ENCODE data around the gene PPP2R3C. TPM values are rescaled to one million over a fixed set of nuclear protein-coding genes. Genes with fewer than 3 reads are reported as not detected.

Gene PPP2R3C
- total and polyA plus RNA-seq, 4 experiments from 2014 or later, result 36.1 to 70.9 (median 49.5) TPM

GRCh38 chr14:35046751-35047536 is 74.8 kb downstream of the PPP2R3C start:
- Mint-ChIP-seq H3K27me3 (no peaks in the 10 kb centered on the region), H3K4me1 (peaks cover 19 to 38% (median 32%) of the 10 kb centered on the region in 4 donors), H3K4me3 (peak overlapping the region; percentile 87 to 98 (median 96)), H3K36me3 (peaks cover 9 to 31% of the 10 kb centered on the region in 2 donors), H3K27ac (peak overlapping the region; percentile 95 to 100 (median 98)), H3K9me3 (peaks cover 0 to 2% (median 0%) of the 10 kb centered on the region in 8 donors)
- Histone ChIP-seq H3K27me3 (ENCODE audit: insufficient read depth, low read length) (no peaks in the 10 kb centered on the region), H3K27ac (ENCODE audit: low read depth, low read length) (peak overlapping the region; percentile 98), H3K4me1 (ENCODE audit: insufficient read depth, low read length) (peaks cover 24% of the 10 kb centered on the region), H3K4me3 (ENCODE audit: low read length in 2 of 2) (peak overlapping the region; percentile 76 to 92), H3K9me3 (ENCODE audit: control insufficient read depth in 1 of 2, low read length in 2 of 2) (no peaks in the 10 kb centered on the region), H3K36me3 (ENCODE audit: insufficient read depth, low read length) (no peaks in the 10 kb centered on the region)
- ChIA-PET POLR2A (ENCODE audit: partially characterized antibody) (interaction anchor here (0.7 to 3.5 kb wide), 21 partner anchors 10 to 510 kb away, joined by 3 to 91 read pairs (median 5); partner anchors contain the start of genes BAZ1A, NFKBIA, PPP2R3C and PRORP), CTCF (ENCODE audit: partially characterized antibody) (interaction anchor here (1.0 to 2.3 kb wide), 6 partner anchors 18 to 374 kb away, joined by 3 to 7 read pairs (median 5); partner anchors contain the start of gene NFKBIA)
- peak in 3 of 5 donors; percentile 53 to 70 (median 60) for DNase-seq
- intact Hi-C loops (cut with micrococcal nuclease), result loop anchor here (1.0 to 2.0 kb wide), 8 partner anchors 65 to 762 kb away; partner anchors contain the start of genes NFKBIA, PRORP, PSMA6 and RALGAPA1

GRCh38 chr14:35046048-35046750 is 75.6 kb downstream of the PPP2R3C start, which contains the start of gene FAM177A1:
Gene FAM177A1 (plus strand): TSS chr14:35046272. CDS start chr14:35046464, 192 bp downstream.
- H3K27ac Mint-ChIP-seq, result peak within 1 kb of the TSS; percentile 95 to 100 (median 99)
- H3K36me3 Mint-ChIP-seq, result peaks cover 5 to 27% of the 10 kb centered on the region in 2 donors
- peak within 1 kb of the TSS; percentile 87 to 100 (median 96) for H3K4me3 Mint-ChIP-seq
- peaks cover 24% of the 10 kb centered on the region for H3K4me1 ChIP-seq (ENCODE audit: insufficient read depth, low read length)
- H3K9me3 Mint-ChIP-seq, result peaks cover 0 to 2% (median 0%) of the 10 kb centered on the region in 8 donors
- ChIA-PET POLR2A (ENCODE audit: partially characterized antibody) (interaction anchor here (0.6 to 3.5 kb wide), 28 partner anchors 10 to 780 kb away, joined by 3 to 91 read pairs (median 4); partner anchors contain the start of genes BAZ1A, BRMS1L, NFKBIA and PPP2R3C), CTCF (ENCODE audit: partially characterized antibody) (interaction anchor here (1.0 to 2.3 kb wide), 6 partner anchors 65 to 373 kb away, joined by 3 to 7 read pairs (median 5); partner anchors contain the start of gene NFKBIA)
- peaks cover 19 to 38% (median 30%) of the 10 kb centered on the region in 4 donors for H3K4me1 Mint-ChIP-seq
- H3K27me3 Mint-ChIP-seq, result no peaks in the 10 kb centered on the region
- H3K36me3 ChIP-seq (ENCODE audit: insufficient read depth, low read length), result no peaks in the 10 kb centered on the region
- no peaks in the 10 kb centered on the region for H3K27me3 ChIP-seq (ENCODE audit: insufficient read depth, low read length)
- intact Hi-C loops (cut with micrococcal nuclease), result loop anchor here (1.0 to 2.0 kb wide), 8 partner anchors 64 to 763 kb away; partner anchors contain the start of genes NFKBIA, PRORP, PSMA6 and RALGAPA1
- H3K27ac ChIP-seq (ENCODE audit: low read depth, low read length), result peak within 1 kb of the TSS; percentile 98
- peak within 1 kb of the TSS; percentile 76 to 92 for H3K4me3 ChIP-seq (ENCODE audit: low read length in 2 of 2)
- peak; percentile 98 to 100 (median 99) for DNase-seq
- H3K9me3 ChIP-seq (ENCODE audit: control insufficient read depth in 1 of 2, low read length in 2 of 2), result no peaks in the 10 kb centered on the region

DNA sequence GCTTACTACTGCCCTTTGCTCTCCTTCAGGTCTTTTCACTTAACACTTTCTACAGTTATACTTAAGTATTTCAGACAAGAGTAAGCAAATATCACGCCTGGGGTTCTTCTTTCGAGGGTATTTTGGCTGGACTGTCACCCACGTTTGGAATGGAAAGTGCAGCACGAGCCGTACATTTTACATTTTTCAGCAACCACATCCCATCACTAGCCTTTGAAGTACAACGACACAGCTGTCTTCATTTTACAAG is 76.1 kb downstream of the PPP2R3C start:
- Histone ChIP-seq H3K4me1 (ENCODE audit: insufficient read depth, low read length) (peaks cover 24% of the 10 kb centered on the region), H3K9me3 (ENCODE audit: control insufficient read depth in 1 of 2, low read length in 2 of 2) (no peaks in the 10 kb centered on the region), H3K36me3 (ENCODE audit: insufficient read depth, low read length) (no peaks in the 10 kb centered on the region), H3K27me3 (ENCODE audit: insufficient read depth, low read length) (no peaks in the 10 kb centered on the region), H3K27ac (ENCODE audit: low read depth, low read length) (peak overlapping the region; percentile 98), H3K4me3 (ENCODE audit: low read length in 2 of 2) (peak overlapping the region; percentile 50 to 53)
- intact Hi-C loops (cut with micrococcal nuclease), result loop anchor here (1.0 to 2.0 kb wide), 8 partner anchors 63 to 764 kb away; partner anchors contain the start of genes NFKBIA, PRORP, PSMA6 and RALGAPA1
- H3K4me3 Mint-ChIP-seq, result peak overlapping the region; percentile 84 to 100 (median 92)
- H3K9me3 Mint-ChIP-seq, result peaks cover 0 to 2% (median 0%) of the 10 kb centered on the region in 8 donors
- peaks cover 5 to 26% of the 10 kb centered on the region in 2 donors for H3K36me3 Mint-ChIP-seq
- H3K27ac Mint-ChIP-seq, result peak overlapping the region; percentile 95 to 100 (median 99)
- peaks cover 19 to 38% (median 30%) of the 10 kb centered on the region in 4 donors for H3K4me1 Mint-ChIP-seq
- ChIA-PET POLR2A (ENCODE audit: partially characterized antibody) (interaction anchor here (0.6 to 3.5 kb wide), 24 partner anchors 9 to 781 kb away, joined by 3 to 91 read pairs (median 4); partner anchors contain the start of genes BAZ1A, BRMS1L, NFKBIA and PPP2R3C), CTCF (ENCODE audit: partially characterized antibody) (interaction anchor here (1.0 to 2.3 kb wide), 6 partner anchors 65 to 373 kb away, joined by 3 to 7 read pairs (median 5); partner anchors contain the start of gene NFKBIA)
- DNase-seq, result no peak
- no peaks in the 10 kb centered on the region for H3K27me3 Mint-ChIP-seq

GRCh38 chr14:35044939-35045797 is 76.6 kb downstream of the PPP2R3C start:
- H3K36me3 Mint-ChIP-seq, result peaks cover 5 to 22% of the 10 kb centered on the region in 2 donors
- Histone ChIP-seq H3K4me1 (ENCODE audit: insufficient read depth, low read length) (peaks cover 24% of the 10 kb centered on the region), H3K27me3 (ENCODE audit: insufficient read depth, low read length) (no peaks in the 10 kb centered on the region), H3K4me3 (ENCODE audit: low read length in 2 of 2) (peak overlapping the region; percentile 50 to 53), H3K36me3 (ENCODE audit: insufficient read depth, low read length) (no peaks in the 10 kb centered on the region), H3K9me3 (ENCODE audit: control insufficient read depth in 1 of 2, low read length in 2 of 2) (no peaks in the 10 kb centered on the region), H3K27ac (ENCODE audit: low read depth, low read length) (peak overlapping the region; percentile 98)
- ChIA-PET POLR2A (ENCODE audit: partially characterized antibody) (interaction anchor here (0.6 to 3.5 kb wide), 20 partner anchors 14 to 781 kb away, joined by 3 to 91 read pairs (median 6); partner anchors contain the start of genes BAZ1A, BRMS1L, NFKBIA and PPP2R3C), CTCF (ENCODE audit: partially characterized antibody) (interaction anchor here (1.0 to 2.3 kb wide), 6 partner anchors 64 to 372 kb away, joined by 3 to 7 read pairs (median 5); partner anchors contain the start of gene NFKBIA)
- peak overlapping the region; percentile 95 to 100 (median 99) for H3K27ac Mint-ChIP-seq
- H3K27me3 Mint-ChIP-seq, result no peaks in the 10 kb centered on the region
- peaks cover 19 to 38% (median 29%) of the 10 kb centered on the region in 4 donors for H3K4me1 Mint-ChIP-seq
- peaks cover 0 to 2% (median 0%) of the 10 kb centered on the region in 8 donors for H3K9me3 Mint-ChIP-seq
- intact Hi-C loops (cut with micrococcal nuclease), result no loop called here
- H3K4me3 Mint-ChIP-seq, result peak overlapping the region; percentile 84 to 100 (median 92)
- peak in 1 of 5 donors; percentile 3 for DNase-seq

DNA sequence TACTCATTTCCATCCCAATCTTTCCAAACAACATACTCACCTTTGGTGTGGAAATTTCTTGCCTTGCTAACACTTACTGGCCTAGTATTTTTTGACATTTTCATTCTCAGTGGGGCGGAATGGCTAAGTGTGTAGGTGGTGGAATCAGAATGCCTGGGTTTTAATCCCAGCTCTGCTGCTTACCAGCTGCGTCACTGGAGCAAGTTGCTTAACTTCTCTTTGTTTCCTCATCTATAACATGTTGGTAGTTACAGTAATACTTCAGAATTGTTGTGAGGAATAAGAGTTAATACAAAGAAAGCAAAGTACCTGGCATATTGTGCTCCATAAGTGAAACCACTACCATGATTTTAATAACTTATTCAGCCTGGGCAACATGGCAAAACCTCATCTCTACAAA is 78.7 kb downstream of the PPP2R3C start:
- H3K9me3 Mint-ChIP-seq, result peaks cover 0 to 2% (median 0%) of the 10 kb centered on the region in 8 donors
- intact Hi-C loops (cut with micrococcal nuclease), result no loop called here
- no peaks in the 10 kb centered on the region for H3K27me3 ChIP-seq (ENCODE audit: insufficient read depth, low read length)
- H3K4me1 ChIP-seq (ENCODE audit: insufficient read depth, low read length), result peaks cover 21% of the 10 kb centered on the region
- H3K4me1 Mint-ChIP-seq, result peaks cover 16 to 30% (median 22%) of the 10 kb centered on the region in 4 donors
- no peak for DNase-seq
- ChIA-PET CTCF (ENCODE audit: partially characterized antibody) (interaction anchor here (1.2 to 1.8 kb wide), 3 partner anchors 19 to 379 kb away, joined by 3 to 5 read pairs (median 4); no protein-coding TSS in a partner anchor), POLR2A (ENCODE audit: partially characterized antibody) (interaction anchor here (1.5 kb wide), 1 partner anchor 61 kb away, joined by 6 read pairs; the partner anchor contains the start of gene SRP54)
- H3K36me3 ChIP-seq (ENCODE audit: insufficient read depth, low read length), result no peaks in the 10 kb centered on the region
- H3K27ac ChIP-seq (ENCODE audit: low read depth, low read length), result no peak overlapping the region
- H3K4me3 Mint-ChIP-seq, result peak overlapping the region in 1 of 8 donors; percentile 22
- no peak overlapping the region for H3K4me3 ChIP-seq (ENCODE audit: low read length in 2 of 2)
- no peaks in the 10 kb centered on the region for H3K27me3 Mint-ChIP-seq
- no peaks in the 10 kb centered on the region for H3K9me3 ChIP-seq (ENCODE audit: control insufficient read depth in 1 of 2, low read length in 2 of 2)
- peaks cover 2 to 15% of the 10 kb centered on the region in 2 donors for H3K36me3 Mint-ChIP-seq
- H3K27ac Mint-ChIP-seq, result peak overlapping the region; percentile 58 to 95 (median 81)

DNA sequence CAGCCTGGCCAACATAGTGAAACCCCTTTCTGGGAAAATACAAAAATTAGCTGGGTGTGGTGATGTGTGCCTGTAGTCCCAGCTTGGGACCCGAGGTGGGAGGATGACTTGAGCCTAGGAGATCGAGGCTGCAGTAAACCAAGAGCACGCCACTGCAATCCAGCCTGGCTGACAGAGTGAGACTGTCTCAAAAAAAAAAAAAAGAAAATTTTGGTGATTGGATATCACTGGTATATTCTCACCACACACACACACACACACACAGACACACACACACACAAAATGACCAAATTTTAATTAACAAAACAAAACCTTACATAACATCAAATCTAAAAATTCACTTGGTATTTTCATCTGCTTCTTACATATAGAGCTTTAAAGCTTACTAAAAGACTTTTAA is 79.2 kb downstream of the PPP2R3C start:
- H3K4me1 ChIP-seq (ENCODE audit: insufficient read depth, low read length), result peaks cover 17% of the 10 kb centered on the region
- peaks cover 0 to 11% of the 10 kb centered on the region in 2 donors for H3K36me3 Mint-ChIP-seq
- H3K9me3 Mint-ChIP-seq, result peaks cover 0 to 2% (median 0%) of the 10 kb centered on the region in 8 donors
- no peaks in the 10 kb centered on the region for H3K9me3 ChIP-seq (ENCODE audit: control insufficient read depth in 1 of 2, low read length in 2 of 2)
- peaks cover 12 to 25% (median 17%) of the 10 kb centered on the region in 4 donors for H3K4me1 Mint-ChIP-seq
- H3K4me3 ChIP-seq (ENCODE audit: low read length in 2 of 2), result no peak overlapping the region
- intact Hi-C loops (cut with micrococcal nuclease), result no loop called here
- no peaks in the 10 kb centered on the region for H3K36me3 ChIP-seq (ENCODE audit: insufficient read depth, low read length)
- ChIA-PET CTCF (ENCODE audit: partially characterized antibody) (interaction anchor here (0.6 to 1.8 kb wide), 4 partner anchors 18 to 380 kb away, joined by 3 to 5 read pairs (median 4); no protein-coding TSS in a partner anchor), POLR2A (ENCODE audit: partially characterized antibody) (interaction anchor here (1.5 kb wide), 1 partner anchor 60 kb away, joined by 6 read pairs; the partner anchor contains the start of gene SRP54)
- peak overlapping the region in 6 of 7 donors; percentile 72 to 95 (median 84) for H3K27ac Mint-ChIP-seq
- DNase-seq, result no peak
- H3K27me3 Mint-ChIP-seq, result no peaks in the 10 kb centered on the region
- no peak overlapping the region for H3K27ac ChIP-seq (ENCODE audit: low read depth, low read length)
- no peak overlapping the region for H3K4me3 Mint-ChIP-seq
- no peaks in the 10 kb centered on the region for H3K27me3 ChIP-seq (ENCODE audit: insufficient read depth, low read length)
